ENCODE results near the gene E2F4.

DNA sequence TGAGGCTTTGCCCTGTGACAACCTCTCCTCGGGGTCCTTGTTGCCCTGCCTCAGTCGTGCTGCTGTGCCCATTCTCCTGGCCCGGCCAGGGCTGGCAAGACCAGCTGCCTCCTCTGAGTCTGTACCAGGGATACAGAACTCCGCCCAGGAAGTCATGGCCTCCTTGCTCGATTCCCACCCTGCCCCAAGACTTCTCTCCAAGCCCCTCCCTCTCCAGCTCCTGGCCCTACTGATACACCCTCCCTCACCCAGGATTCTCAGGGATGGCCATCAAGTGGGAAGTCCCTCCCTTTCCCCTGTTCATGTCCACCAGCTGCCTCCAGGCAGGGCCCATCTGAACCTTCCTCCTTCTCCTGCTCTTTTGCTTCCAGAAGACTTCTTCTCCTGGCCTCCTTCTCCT is 23.8 kb downstream of the E2F4 start:
- no peak for TF ChIP-seq POLR2A (IDR thresholded peaks at IDR 0.05)
- TF ChIP-seq, protein P1, sequence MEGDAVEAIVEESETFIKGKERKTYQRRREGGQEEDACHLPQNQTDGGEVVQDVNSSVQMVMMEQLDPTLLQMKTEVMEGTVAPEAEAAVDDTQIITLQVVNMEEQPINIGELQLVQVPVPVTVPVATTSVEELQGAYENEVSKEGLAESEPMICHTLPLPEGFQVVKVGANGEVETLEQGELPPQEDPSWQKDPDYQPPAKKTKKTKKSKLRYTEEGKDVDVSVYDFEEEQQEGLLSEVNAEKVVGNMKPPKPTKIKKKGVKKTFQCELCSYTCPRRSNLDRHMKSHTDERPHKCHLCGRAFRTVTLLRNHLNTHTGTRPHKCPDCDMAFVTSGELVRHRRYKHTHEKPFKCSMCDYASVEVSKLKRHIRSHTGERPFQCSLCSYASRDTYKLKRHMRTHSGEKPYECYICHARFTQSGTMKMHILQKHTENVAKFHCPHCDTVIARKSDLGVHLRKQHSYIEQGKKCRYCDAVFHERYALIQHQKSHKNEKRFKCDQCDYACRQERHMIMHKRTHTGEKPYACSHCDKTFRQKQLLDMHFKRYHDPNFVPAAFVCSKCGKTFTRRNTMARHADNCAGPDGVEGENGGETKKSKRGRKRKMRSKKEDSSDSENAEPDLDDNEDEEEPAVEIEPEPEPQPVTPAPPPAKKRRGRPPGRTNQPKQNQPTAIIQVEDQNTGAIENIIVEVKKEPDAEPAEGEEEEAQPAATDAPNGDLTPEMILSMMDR (IDR thresholded peaks at IDR 0.05), result no peak

All from body of pancreas (tissue), 4 donors.